ENCODE measurements around the gene PSMB10.
"Not testable (repeated sequence)": the region's sequence is repeated elsewhere in the genome, so short reads cannot be mapped to it uniquely, and the experiment has no call there.

PSMB10 gene

GRCh38 chr16:67941469-67942199 lies 5.0 kb upstream of the PSMB10 start:
- DNase-seq, result no peak

GRCh38 chr16:67940446-67941089 lies 3.9 kb upstream of the PSMB10 start:
- DNase-seq, result no peak

GRCh38 chr16:67939507-67940445 lies 3.1 kb upstream of the PSMB10 start:
- no peak for DNase-seq

- DNase-seq, result not testable (repeated sequence)
These were observed 1.1 kb upstream of the PSMB10 start for GRCh38 chr16:67937713-67938112.

GRCh38 chr16:67936880-67937605 lies 393 bp upstream of the PSMB10 start:
- peak; percentile 97 for DNase-seq

GRCh38 chr16:67935402-67936123 lies 1.1 kb downstream of the PSMB10 start:
- DNase-seq, result peak; percentile 91

GRCh38 chr16:67935101-67935401 lies 1.6 kb downstream of the PSMB10 start:
- no peak for DNase-seq

GRCh38 chr16:67934306-67935100 lies 2.1 kb downstream of the PSMB10 start:
- DNase-seq, result no peak

- DNase-seq, result no peak
These were observed 2.8 kb downstream of the PSMB10 start for GRCh38 chr16:67933805-67934204.

GRCh38 chr16:67932462-67932840 lies 4.2 kb downstream of the PSMB10 start:
- DNase-seq, result no peak

GRCh38 chr16:67931712-67932461 lies 4.8 kb downstream of the PSMB10 start, which contains the start of gene CTRL:
CTRL (minus strand) TSS chr16:67931862; CDS start chr16:67931852, 10 bp downstream.
- no peak for DNase-seq

- no peak for DNase-seq
These were observed 5.9 kb downstream of the PSMB10 start for GRCh38 chr16:67930678-67931211.

GRCh38 chr16:67930191-67930590 lies 6.5 kb downstream of the PSMB10 start:
- no peak for DNase-seq

- peak; percentile 24 for DNase-seq
These were observed 7.9 kb downstream of the PSMB10 start for GRCh38 chr16:67928561-67929364.

- no peak for DNase-seq
These were observed 8.5 kb downstream of the PSMB10 start for GRCh38 chr16:67928147-67928546.

- DNase-seq, result no peak
These were observed 9.3 kb downstream of the PSMB10 start for GRCh38 chr16:67927131-67927941.

- no peak for DNase-seq
These were observed 10.4 kb downstream of the PSMB10 start for GRCh38 chr16:67926181-67926750.

Data from MV-4-11 (cell line).